Activated T-helper 9 cell treated with anti-CD3 and anti-CD28 coated beads, Interleukin-2, amount 50 U/mL, for 16 hours (primary cell): Measurements from ENCODE around the gene SCUBE2.
"Not testable (repeated sequence)": the region's sequence is repeated elsewhere in the genome, so short reads cannot be mapped to it uniquely, and the experiment has no call there.

ENCODE experiments used
- DNase-seq: peaks from one replicate; pipeline ENCODE4 v3.0.0-alpha.2; 2020; ENCODE audit warnings: low read depth

Gene SCUBE2

DNA sequence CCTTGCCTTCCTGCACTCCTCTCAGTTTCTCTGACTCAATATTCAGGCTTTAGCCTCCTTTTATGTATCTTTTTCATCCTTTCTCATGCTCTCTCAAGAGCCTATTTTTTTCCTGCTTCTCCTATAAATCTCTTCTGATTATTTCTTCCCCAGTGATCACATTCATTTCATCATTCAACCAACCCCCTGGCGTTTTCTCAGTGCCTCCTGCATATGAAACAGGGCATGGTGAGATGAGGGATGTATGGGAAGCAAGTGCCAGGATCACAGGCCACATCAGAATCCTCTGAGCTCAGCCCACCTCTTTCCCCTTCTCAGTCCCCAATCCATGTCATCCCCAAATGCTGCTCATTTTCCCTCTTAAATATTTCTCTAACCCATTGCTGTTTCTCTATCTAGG lies 48.9 kb downstream of the SCUBE2 start:
- DNase-seq, result no peak

DNA sequence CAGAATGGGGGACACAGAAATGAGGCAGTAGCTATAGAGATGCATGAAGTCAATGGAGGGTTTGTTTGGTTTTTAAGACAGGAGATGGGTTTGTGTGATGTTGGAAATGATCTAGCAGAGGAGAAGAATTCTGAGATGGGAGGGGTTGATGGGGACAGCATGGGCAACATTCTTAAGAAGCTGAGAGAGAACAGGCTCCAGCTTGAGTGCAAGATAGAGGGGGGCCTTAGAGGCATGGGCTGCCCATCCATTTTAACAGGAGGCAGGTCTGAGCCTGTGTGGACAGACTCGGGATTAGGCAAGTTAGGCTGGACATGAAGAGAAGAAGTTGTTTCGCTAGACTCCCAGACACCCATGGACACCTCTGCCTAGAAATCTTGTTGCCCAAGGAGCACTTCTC lies 49.7 kb downstream of the SCUBE2 start:
- no peak for DNase-seq

GRCh38 chr11:9040410-9040809 lies 51.0 kb downstream of the SCUBE2 start:
- DNase-seq, result no peak

GRCh38 chr11:9039863-9040262 lies 51.5 kb downstream of the SCUBE2 start:
- no peak for DNase-seq

DNA sequence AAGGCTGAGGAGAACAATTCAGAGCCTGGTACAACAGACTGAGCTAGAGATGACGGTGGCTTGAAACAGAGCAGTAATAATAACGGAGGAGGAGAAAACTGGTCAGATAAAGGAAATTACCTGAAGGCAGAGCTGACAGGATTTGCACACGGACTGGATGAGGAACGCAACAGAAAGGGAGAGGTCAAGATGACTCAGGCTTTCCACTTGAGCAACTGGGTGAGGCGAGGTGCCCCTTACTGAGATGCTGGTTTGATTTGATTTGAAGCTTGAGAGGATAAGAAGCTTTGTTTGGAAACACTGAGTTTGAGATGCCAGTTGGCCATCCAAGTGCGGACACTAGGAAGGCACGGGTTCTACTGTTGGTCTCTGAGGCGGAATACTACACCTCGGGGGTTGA lies 52.2 kb downstream of the SCUBE2 start:
- DNase-seq, result no peak

- DNase-seq, result no peak
These were observed 52.9 kb downstream of the SCUBE2 start for GRCh38 chr11:9038541-9038940.

- no peak for DNase-seq
These were observed 53.4 kb downstream of the SCUBE2 start for GRCh38 chr11:9037963-9038362.

DNA sequence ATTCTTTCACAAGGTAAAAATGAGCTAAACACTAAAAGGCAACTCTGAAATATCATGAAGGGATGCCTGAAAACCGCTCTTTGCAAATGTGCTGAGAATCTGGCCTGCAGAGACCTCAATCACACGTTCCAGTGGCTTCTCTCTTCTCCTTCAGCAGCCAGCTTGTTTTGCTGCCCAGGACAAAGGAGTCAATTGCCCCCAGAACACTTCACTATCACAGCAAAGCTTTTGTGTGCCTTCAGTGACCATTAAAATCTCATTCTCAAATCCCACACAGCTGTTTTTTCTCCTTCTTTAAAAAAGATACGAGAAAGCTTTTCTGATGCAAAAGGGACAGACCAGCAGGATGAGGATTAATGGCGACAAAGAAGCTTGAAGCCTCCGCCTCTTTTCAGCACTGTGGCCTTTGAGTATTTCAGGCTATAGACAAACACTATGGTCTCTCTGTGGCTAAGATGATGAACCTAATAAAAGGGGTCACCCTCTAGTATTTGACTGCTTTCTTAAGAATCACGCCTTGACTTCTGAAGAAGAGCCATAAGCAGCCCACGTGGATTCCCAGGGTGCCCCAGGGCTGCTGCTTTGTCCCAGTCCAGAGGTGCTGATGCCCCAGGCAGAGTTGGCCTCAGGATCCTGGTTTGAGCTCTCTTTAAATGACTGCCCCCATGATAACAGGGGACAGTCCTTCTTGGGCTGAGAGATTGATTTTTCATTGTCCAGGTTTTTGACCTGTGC lies 54.2 kb downstream of the SCUBE2 start:
- no peak for DNase-seq

DNA sequence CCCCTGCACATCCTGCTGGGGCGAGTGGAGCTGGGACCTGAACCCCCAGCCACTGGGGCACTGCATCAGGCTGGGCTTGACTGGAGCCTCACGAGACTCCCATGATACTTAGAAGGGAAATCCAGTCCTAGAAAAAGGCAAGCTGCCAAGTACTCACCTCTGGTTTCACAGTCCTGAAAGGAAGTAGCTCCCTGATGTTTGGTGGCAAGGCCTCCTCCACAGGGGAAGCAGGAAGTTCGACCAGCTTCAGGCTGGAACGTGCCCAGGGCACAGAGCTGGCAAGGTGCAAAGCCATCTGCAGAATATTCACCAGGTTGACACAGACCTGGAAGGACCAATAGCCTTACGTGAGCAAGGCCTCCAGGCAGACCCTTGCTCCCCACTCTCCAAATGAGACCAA lies 60.8 kb downstream of the SCUBE2 start:
- DNase-seq, result no peak

DNA sequence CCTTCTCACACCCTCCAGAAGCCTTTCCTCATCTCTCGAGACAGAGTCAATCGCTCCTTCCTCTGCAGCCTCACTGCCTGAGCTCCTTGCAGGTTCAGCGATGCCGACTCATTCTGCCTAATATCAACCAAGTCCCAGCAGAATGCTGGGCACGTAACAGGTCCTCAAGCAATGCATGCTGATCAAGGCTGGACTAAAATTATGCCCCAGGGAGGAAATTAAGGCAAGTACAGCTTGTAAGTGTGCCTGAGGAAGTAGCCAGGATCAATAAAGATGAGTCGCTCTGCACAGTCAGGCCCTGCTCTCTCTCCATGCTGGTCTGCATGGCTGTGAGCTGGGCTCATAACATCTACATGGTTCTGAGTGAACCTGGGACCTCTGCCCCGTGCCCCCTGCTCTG lies 62.0 kb downstream of the SCUBE2 start:
- DNase-seq, result no peak

DNA sequence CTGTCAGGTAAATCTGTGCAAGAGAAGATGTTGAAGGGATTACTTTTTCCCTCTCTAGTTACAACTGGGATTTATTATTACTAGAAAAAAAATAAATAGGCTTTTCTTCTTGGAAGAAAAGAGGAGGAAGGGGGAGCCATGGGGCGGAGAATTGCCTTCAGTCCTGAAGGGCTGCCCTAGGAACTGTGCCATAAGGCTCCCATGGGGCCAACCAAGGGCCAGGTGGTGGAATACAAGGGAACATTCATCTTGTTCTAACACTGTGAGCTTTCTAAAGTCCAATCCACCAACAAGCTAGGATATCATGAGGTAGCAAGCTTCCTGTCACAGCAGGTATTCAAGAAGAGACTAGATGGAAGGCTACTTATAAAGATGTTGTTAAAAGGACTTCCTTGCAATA lies 62.8 kb downstream of the SCUBE2 start:
- DNase-seq, result no peak

GRCh38 chr11:9025101-9025850 lies 66.1 kb downstream of the SCUBE2 start:
- no peak for DNase-seq

DNA sequence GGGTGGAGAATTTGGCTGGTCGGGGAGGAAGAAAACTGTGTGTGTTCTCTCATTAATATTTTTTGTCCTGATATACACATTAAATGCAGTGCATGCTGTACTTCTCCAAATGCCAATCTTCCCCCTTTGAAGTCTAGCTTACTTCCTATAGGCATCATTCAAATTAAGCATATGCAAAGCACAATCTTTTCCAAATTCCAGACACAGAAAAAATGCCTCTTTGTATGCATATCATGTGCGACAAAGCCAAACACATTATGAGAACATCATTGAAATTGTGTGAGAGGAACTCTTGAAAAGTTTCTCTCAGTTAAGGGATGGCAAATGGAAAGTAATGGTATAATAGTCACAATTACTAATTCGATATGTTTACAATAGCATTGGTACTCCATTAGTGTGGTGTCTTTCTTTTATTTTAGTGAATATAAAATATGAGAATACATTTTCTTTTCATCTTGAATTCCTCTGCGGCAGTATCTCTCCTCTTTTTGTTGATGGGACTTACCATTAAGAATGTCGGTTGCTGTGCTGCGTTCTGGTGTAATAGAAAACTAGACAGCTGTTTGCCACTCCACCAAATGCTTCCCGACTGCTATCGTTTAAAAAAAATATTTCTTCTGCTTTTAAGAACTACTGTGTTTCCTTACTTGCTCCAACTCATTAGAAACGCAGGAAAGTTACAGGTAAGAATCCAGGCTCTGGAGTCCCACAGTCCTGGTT lies 68.3 kb downstream of the SCUBE2 start:
- DNase-seq, result no peak

- DNase-seq, result no peak
These were observed 70.5 kb downstream of the SCUBE2 start for GRCh38 chr11:9020916-9021315.

DNA sequence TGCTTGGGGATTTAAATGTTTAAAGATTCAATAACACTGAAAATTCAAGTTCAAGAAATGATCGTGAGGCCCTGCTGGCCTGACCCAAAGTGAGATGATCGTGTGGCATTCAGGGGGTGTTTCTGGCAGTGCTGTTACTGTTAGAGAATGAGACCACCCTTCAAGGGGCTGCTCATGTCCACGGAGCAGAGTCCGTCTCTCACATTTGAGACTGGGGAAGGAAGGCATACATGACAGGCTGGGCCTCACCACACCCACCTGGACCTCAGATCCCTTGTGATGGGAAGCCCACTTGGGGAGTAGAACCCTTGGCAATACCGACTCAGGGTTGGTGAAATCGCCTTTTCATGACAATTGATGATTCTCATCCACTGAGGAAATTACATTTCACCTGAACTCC lies 71.5 kb downstream of the SCUBE2 start:
- DNase-seq, result no peak

DNA sequence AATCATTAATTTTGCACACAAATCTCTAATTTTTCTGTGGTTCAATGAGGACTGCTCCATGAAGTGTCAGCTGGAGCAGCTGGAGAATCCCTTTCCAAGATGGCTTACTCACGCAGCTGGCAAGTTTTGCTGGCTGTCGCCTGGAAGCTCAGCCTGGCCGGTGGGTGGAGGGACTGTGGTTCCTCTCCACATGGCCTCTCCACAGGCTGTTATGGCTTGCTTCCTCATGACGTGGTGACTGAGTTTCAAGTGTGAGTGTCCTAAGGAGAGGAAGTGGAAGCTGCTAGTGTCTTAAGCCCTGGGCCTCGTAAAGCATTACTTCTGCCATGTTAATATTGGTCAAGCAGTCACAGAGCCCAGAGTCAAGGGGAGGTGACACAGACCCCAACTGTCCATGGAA lies 73.6 kb downstream of the SCUBE2 start:
- DNase-seq, result no peak

DNA sequence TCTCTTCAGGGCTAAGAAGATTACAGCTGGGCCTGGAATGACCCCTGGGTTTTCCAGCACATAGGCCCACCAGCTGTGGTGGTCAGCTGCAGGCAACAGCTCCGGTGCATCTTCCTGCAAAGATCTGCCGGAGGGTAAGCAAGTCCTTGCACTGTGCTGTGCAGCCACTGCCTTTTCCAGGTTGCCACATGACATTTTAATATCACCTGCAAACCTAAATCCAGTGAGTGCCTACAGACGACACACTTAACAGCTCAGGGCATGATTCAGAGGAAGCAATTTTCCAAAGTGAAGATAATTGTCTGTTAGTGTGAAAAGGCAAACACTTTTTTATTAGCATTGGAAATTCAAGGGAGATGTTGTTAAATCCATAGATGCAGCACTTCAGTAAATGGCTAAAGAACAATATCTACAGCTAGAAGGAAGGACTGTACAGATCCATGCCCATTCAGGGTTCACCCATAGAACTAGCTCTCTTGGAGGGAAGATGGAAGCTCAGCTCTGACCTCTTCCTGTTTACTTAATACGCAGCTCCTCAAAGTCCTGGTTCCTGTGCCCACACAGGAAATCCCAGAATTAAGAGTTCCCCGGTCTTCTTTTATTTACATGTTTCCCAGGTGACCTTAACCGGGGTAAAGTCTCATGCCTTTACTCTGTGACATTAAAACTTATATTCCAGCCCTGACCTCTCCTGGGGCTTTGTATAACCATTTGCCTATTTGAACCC lies 74.3 kb downstream of the SCUBE2 start:
- DNase-seq, result no peak

DNA sequence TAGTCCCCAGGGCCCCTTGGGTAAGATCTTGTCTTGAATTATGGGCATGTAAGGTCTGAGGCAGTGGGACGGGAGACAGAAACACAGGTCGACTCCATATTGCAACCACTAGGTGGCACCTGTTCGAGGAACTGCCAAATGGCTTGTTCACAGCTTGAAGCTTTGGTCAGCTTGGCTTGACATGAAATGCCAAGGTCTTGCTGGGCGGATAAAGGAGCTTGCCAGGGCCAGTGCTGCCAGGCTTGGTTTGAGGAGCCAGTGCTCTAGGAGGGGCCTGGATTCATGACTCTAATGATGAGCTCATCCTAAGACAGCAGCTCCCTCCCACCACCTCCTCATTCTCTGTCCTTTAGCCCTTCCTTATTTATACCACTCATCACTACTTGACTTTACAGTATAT lies 75.7 kb downstream of the SCUBE2 start:
- DNase-seq, result peak; percentile 13

- no peak for DNase-seq
These were observed 76.6 kb downstream of the SCUBE2 start for GRCh38 chr11:9014826-9015225.

- DNase-seq, result no peak
These were observed 78.0 kb downstream of the SCUBE2 start for GRCh38 chr11:9013373-9013772.

DNA sequence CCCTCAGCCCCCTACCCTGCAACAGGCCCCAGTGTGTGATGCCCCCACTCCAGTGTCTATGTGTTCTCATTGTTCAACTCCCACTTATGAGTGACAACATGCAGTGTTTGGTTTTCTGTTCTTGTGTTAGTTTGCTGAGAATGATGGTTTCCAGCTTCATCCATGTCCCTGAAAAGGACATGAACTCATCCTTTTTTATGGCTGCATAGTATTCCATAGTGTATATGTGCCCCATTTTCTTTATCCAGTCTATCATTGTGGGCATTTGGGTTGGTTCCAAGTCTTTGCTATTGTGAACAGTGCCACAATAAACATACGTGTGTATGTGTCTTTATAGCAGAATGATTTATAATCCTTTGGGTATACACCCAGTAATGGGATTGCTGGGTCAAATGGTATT lies 81.9 kb downstream of the SCUBE2 start:
- not testable (repeated sequence) for DNase-seq

GRCh38 chr11:9008661-9009060 lies 82.7 kb downstream of the SCUBE2 start:
- DNase-seq, result no peak
